Superior temporal gyrus (tissue), 1 donor: ENCODE measurements around the gene FOXP4.

ENCODE experiments used
- DNase-seq: peaks from one replicate; pipeline ENCODE4 v3.0.0-alpha.2; 2016; ENCODE audit errors: extremely low spot score

The FOXP4 gene

DNA sequence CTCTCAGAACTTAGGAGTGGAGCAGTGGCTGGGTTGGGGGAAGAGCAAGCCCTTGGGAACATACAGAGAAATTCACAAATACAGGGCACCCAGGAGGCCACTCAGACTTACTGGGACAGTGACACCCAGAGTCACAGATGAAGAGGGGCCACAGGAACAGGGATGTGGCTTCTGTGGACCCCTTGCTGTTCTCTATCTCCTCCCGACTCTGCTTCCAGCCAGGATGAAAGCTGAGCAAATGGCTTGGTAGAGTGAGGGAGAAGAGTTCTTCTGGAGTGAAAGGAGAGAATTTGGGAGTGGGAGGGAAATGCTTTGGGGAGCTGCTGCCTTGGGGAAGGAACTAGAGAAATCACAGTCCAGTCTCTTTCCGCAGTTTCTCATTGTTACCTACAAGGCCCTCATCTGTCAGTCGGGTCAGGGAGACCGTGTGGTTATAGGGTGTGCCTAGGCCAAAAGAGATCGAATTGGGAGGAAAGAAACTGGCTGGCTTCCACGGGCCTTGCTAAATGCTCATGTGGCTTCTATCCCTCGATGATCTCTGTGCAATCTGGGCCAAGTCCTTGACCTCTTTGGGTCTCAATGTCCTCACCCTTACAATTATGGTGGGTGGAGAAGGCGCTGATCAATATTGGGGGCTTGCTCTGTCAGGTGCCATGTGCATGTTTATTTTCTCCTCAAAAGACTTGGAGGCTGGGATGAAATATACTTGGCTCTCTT is 17.0 kb downstream of the FOXP4 start:
- DNase-seq = no peak

DNA sequence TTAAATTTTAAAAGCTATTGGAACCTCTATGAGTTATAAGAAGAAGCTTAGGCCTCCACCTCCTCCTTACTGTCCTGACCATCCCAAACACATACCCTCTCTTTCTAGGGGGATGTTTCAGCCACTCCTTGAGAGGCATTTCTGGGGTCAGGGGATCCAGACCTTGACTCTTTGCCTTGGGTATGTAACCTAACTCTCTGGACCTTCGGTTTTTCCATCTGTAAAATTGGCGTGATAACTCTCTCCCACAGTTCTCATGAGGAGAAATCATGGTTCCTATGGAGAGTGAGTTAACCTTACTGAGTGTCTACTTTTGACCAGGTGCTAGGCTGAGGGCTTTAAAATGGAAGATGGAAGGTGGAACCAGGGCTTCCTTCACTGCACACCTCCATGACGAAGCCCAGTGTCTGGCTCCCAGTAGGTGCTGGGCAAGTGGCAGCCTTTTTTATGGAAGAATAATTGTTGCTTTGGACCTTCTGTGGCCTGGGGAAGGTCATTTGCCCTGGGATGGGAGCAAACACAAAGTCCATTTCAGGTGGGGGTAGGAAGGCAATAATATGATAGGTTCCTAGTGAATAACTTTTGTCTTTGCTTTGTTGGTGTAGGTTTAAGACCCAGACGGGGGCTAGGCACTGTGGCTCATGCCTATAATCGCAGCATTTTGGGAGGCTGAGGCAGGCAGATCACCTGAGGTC is 18.4 kb downstream of the FOXP4 start:
- no peak for DNase-seq

DNA sequence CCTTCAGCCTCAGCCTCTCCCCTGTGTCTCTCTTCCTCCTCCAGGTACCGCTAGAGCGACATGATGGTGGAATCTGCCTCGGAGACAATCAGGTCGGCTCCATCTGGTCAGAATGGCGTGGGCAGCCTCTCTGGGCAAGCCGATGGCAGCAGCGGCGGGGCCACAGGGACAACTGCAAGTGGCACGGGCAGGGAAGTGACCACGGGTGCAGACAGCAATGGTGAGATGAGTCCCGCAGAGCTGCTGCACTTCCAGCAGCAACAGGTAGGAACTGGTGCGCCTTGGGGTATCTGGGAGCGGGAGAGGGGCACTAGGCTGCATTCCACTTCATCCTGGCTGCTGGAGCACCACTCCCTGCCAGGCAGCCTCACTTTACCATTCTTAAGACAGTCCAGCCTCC is 19.5 kb downstream of the FOXP4 start:
- no peak for DNase-seq

DNA sequence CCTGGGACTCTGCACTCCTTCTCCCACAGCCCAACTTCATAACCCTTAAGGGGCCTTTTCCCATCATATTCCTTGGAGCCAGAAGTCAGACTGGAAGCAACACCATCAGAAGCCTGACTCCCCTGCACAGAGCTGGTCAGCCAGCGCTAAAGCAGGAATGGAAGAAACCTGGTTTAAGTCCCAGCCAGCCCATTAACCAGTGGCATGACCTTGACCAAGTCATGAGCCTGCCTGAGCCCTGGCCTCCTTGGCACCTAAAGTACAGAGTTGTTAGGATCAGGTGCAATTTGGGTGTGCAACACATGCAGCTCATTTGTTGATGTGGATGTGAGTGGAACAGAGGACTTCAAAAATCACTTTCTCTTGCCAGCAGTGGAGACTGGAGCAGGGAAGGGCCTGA is 20.8 kb downstream of the FOXP4 start:
- DNase-seq = no peak

DNA sequence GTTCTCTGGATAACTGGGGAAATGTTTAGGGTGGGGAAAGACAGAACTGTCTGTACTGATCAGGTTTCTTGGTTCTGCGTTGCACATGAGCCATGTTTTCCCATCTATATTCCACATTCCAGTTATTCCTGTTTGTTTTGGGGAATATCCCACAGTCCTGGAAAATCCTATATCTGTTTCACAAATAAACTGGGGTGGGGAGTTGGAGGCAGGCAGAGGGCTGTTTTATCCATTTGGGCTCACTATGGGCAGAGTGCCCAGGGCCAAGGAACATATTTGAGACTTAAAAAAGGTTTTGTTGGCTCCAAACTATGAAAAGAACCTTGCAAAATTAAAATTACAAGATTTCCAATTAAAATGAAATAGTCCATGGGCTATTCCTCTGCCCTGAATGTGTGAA is 21.5 kb downstream of the FOXP4 start:
- no peak for DNase-seq

DNA sequence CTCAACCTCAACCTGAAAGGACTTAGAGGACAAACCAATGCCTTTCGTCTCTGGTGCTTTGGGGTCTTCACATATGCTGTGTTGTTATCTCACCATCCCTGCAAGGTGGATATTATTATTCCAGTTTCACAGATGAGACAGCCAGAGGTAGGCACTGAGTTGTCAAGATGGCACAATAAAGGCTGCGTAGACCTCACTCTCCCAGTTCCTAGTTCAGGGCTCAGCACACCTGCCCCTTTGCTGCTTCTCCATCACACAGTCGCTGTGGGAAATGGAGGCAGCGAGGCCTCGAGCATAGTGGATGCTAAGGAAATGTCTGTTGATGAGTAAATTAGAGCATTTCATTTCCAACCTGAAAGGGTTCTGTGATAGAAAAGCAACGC is 22.0 kb downstream of the FOXP4 start:
- no peak for DNase-seq

DNA sequence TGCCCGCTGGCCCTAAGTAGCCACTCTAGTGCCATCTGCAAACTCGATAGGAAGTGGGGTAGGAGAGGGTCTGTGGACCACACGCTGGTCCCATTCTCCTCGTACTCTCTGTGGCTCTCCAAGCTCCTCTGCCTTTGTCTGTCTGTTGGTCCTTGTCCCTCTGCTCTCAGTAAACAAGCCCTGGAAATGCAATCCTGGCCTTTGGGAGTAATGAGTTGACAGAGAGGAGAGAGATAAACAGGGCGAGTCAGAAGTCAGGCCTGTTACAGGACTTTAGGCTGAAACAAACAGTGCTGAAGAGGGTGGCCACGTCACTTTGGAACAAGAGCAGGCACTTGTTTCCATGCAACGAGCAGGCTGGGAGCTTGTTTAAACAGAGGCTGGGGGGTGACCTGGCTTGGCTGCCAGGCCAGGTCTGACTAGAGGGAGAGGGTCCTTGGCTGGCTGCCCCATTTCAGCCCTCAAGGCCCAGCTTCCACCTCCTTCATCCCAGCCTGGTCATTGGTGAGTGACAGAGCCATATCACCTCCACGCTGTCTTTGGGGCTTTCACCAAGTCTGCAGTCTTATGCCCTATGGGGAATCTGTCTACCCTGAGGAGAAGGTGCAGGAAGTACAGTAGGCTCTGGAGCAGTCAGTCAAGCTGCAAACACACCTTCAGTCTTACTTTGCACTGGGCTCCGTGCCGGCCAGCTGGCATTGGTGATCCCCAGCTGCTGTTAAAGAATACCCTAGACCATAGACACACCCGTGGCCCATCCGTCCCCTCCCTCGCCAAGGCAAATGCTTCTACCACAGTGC is 22.6 kb downstream of the FOXP4 start:
- no peak for DNase-seq

DNA sequence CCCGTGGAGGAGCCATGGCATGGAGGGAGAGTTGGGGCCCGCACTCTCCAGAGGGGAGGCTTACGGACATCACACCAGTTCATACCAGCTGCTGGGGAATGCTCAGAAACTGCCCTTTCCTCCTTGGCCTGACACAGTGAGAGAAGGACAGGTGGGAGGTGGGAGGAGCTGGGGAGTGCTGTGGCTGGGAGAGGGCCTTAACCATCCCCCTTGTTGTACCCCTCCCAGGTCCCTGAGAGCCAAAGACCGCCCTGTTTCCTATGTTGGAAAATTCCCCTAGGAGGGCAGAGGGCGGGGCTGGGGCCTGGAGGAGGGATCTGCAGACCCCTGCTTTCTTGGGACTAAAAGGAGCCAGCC is 24.1 kb downstream of the FOXP4 start:
- no peak for DNase-seq

DNA sequence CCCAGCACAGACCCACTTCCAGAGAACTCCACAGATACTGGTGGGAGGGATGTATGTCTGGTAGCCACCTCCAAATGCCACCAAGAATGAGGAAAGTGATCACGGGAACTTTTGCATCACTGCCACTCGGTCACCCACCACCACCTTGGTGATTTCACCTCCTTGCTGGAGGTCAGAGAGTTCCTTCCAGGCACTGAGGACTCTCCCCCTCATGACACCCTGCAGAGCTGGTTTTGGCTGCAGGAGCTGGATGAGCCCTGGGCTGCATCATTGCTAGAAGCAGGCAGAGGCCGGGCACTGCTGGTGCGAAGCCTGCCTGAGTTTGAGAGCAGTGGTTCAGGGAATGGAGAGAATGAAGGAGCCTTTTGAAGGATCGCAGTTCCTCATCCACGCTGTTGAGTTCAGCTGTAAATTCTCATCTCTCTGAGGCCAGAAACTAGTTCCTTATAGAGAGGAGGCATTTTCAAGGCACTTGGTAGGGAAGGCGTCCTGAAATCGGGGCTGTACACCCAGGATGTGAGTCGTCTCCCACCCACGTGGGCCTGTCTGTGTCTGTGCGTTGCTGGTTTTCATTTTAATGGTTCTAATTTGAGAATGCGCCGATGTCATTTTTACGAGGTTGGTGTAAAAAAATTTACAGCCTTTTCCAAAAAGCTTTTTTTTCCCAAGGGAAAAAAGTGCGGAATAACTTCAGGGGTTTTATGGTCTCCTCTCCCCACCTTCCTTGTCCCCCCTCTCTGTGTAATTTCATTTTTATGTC is 25.0 kb downstream of the FOXP4 start:
- no peak for DNase-seq

DNA sequence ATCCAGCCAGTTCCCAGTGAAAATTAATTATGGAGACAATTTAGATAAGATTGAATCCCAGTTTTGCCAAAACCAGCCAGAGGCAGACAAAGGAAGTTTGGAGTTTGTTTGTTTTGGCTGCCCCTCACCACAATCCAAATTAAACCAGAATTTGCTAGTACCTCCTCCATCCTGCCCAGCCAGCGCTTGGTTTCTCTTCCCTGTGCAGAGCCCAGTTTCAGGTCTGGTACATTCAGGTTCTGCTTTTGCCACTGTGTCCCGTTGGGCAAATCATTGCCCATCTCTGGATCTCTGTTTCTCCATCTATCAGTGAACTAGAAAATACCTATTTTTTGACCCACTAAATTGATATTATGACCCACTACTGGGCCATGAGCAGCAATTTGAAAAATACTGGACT is 26.4 kb downstream of the FOXP4 start:
- DNase-seq = no peak

DNA sequence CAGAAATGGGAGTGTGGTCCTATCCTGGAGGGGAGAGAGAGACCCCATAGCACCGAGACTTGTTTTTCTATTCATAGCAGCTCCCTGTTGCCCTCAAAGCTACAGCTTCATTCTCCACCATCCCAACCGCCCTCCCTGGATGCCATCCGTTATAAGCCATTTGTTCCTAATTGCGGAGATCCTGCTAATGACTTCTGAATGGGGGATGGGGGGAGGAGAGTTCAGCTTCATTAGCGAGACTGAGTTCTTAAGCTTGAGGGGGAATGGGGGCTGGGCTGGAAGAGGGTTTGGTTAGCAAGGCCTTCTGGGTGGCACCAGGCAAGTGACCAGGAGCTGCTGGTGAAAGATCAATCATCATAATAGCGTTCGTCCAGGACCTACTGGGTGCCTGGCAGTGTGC is 27.1 kb downstream of the FOXP4 start:
- DNase-seq = no peak

DNA sequence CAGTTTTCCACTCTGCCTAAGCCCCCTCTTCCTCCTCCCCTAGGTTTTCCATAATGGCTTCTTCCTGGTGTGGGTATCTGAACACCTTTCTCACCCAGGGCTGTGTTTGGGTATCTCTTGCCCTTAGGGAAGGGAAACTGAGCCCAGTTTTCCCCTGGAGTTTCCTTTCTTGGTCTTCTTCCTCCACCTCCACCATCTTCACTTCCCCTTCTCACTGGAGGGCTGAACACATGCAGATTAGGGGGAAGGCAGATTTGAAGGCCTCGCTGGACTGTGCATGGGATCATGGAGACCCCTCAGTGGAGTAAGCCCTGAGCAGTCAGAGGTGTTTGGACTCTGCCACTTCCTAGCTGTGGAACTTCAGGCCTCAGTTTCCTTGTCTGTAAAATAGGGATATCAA is 27.8 kb downstream of the FOXP4 start:
- no peak for DNase-seq

DNA sequence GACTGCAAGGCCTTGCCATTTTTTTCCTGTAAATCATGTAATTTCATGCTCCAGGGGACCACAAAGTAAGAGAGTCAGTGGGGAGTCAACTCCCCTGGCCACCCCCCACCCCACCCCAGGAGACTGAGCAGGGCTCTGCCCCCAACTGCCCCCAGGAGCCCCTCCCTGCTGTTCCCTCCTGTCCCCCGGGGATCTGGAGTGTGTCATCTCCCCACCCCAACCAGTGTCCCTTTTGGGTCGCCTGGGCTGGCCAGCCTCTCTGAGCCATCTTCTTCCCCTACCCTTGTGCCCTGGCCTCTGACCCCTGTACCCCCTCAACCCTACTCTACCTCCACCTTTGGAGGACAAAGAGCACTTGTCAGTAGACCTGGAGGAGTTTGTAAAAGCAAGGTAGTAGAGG is 29.4 kb downstream of the FOXP4 start:
- no peak for DNase-seq

DNA sequence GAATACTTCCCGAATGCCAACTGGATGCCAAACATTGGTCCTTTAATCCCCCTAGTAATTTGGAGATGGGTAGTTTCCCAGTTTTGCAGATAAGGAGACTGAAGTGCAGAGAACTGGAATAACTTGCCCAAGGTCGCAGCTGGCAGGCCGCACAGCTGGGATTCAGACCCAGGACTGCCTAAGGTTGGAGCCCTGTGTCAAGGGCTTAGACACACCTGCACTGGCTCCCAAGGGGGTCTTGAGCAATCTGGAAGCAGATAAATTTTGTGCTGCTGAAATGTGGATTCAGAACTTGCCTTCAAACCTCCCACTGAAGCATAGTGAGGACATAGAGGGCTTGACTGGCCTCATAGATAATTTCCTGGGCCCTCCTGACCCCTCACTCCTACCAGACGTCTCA is 30.5 kb downstream of the FOXP4 start:
- no peak for DNase-seq

DNA sequence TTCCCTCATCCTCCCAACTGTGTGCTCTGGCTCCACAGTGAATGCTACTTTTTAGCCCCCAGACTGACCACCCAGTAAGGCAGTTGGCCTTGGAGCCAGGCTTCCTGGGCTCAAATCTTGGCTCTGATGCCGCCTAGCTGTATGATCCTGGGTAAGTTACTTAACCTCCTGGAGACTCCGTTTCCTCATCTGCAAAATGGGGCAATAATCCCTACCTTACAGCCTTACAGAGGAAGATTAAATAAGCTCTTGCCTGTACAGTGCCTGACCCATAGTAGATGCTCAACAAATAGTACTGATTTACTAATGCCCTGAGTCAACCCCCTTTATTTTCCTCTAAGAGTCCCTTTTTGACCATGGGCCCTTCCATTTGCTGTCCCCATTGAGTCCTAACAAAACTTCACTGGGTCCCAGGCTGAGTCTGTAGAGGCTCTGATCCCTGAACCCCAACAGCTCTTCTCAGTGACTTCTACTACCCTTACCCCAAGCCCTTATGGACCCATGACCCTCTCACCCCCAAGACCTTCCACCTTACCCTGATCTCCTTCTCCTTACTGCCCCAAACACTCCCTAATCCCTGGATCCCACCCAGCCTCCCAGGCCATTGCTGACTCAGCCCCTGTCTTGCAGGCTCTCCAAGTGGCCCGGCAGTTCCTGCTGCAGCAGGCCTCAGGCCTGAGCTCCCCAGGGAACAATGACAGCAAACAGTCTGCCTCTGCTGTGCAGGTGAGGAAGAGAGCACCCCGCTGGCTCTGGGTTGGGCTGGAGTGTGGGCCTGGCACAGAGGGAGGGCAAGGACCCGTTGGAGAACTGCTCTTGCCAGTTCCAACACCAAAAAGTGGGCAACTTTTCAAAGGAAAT is 31.4 kb downstream of the FOXP4 start:
- no peak for DNase-seq

DNA sequence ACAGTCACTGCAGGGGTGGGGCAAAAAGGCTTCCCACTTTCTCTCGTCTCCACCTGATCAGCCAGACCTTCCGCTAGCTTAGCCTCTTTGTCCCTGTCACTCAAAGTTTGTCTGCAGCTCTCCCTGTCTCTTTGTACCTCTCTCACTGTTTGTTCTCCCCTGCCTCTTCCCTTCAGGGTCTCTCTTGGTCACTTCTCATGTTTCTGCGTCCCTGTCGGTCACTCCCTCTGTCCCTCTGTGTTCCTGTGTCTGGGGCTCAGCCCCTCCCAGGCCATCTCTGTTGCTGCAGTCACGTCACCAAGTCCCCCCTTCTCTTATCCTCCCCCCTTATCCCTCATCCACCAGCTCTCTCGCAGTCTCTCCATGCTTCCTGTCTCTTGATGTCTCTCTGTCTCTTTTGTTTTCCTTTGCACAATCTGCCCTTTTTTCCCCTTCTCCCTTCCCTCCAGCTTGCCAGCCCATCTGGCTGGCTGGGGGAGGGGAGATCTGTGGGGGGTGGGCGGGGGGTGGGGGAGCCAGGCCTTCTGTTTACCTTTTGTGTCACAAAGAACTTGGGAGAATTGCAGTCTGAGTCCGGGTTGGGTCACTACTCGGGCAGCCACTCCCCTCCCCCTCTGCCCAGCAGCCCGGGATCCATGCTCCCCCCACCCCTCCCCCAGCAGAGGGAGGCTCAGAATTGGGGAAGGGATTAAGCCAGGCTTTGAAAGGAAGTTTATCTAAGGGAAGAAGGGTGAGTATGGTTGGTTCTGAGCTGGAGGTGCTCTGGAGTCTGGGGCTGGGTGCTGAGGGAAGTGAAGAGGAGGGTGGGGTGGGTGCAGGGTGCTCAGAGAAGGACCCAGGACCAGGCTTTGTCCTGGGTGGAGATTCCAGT is 32.3 kb downstream of the FOXP4 start:
- no peak for DNase-seq

DNA sequence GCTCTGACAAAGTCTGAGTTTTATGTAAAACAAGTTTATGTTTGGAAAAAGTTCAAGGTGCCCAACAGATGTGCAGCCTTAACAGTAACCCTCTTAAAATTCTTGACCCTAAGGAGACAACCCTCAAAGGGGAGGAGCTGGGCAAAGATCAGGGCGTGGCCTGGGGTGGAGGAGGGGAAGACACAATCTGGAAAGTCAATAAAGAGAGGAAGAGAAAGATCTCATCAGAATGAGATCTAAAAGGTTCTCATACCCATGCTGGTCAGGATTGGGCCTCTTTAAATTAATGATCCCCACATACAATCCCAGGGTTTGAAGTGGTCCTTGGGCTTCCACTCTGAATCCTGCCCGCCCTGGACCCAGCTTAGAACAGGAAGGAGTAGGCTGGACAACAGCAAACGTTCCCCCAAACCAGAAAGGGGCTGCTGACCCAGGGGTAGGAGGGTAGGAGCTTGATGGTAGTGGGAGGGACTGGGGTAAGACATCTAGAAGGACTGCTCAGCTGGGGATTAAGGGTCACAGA is 33.0 kb downstream of the FOXP4 start:
- DNase-seq = no peak

DNA sequence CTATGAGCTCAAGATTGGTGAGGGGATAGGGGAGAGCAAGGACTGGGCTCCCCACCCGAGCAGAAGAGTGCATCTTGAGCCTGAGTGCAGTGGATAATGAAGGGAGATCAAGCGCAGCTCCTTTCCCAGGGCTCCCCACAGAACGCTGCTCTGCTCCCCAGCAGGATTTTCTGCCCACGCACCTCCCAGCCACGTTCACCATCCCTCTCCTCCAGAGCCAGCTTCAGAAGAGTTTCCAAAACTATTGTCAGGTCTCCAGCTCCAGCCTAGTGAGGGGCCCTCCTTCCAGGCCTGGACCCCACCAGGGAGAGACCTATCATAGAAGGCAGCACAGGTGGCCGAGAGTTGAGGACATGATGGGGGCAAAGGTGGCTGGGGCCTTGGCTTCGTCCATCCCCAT is 34.5 kb downstream of the FOXP4 start:
- no peak for DNase-seq

DNA sequence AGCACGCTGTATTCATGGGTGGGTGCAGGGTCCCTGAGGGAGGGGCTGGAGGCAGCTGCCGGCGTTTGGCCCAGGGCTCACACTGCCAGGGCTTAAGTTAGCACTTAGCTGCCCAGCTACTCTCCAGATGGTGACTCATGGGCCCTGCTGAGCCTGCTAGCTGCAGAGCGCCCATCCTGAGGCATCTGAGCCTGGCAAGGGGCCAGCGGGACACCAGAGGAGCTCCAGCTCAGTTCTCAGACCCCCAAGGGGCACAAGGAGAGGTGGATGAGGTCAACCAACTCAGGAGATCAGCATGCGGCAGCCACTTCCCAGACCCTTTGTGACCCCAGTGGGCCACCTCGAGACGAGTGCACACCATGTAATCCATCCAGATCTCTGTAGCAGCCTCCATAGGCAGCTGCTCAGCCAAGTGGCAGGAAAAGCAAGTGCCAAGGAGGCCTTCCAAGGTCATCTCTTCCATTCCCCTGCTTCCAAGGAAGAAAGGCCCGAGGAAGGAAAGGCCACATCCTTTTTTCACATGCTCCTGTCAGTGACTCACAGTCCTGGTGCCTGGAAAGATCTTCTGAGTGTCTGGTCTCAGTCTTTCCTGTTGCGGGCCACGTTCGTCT is 35.3 kb downstream of the FOXP4 start:
- DNase-seq = no peak

DNA sequence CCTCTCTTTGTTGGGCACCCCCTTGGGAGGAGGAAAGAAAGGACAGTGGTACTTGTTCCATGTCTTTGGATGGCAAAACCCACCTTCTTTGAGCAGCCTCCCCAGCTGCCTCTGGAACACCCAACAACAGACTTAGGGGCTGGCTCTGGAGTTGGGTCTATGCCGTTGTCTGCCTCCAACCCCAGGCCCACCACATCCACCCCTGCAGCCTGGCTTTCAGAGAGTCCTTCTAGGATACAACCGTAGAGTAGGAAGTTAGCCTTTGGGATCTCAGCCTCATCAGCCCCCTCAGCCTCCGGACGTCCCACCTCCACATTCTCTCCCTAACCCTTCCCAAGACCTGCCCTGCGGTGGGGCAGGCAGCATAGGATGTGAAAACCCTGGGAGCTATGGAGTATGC is 36.4 kb downstream of the FOXP4 start:
- no peak for DNase-seq
